ENCODE measurements around the gene TNFSF8.

TNFSF8 gene

DNA sequence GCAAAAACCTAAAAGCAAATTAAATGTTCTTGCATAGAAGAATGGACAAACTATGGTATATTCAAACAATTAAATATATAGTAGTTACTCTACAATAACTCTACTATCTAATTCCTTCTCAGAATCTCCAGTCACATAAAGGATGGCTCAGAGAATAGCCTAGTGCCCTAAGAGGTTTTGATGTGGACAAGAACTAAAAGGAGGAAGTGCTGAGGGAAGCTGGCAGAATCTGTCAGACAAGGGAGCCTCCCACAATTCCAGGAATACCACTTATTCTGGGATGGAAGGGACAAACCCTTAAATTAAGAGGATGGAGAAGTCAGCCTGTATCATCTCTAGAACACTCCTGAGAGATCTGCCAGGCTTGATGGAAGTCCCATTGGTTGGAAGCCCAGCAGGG, 30.4 kb downstream of the TNFSF8 start:
- H3K4me3 ChIP-seq (ENCODE audit: low read depth, low read length, poor library complexity, severe bottlenecking) = no peak overlapping the region
- no peak overlapping the region for H3K27ac ChIP-seq (ENCODE audit: low read depth, low read length, poor library complexity, severe bottlenecking)
- H3K27me3 ChIP-seq (ENCODE audit: insufficient read depth, low read length) = no peaks in the 10 kb centered on the region
- H3F3A ChIP-seq (ENCODE audit: insufficient read depth, low read length) = no peaks in the 10 kb centered on the region
- H3K4me1 ChIP-seq (ENCODE audit: insufficient read depth, low read length, severe bottlenecking) = peaks cover 18% of the 10 kb centered on the region
- no peak overlapping the region for H3K9ac ChIP-seq (ENCODE audit: low read length)
- TF ChIP-seq, protein P1, sequence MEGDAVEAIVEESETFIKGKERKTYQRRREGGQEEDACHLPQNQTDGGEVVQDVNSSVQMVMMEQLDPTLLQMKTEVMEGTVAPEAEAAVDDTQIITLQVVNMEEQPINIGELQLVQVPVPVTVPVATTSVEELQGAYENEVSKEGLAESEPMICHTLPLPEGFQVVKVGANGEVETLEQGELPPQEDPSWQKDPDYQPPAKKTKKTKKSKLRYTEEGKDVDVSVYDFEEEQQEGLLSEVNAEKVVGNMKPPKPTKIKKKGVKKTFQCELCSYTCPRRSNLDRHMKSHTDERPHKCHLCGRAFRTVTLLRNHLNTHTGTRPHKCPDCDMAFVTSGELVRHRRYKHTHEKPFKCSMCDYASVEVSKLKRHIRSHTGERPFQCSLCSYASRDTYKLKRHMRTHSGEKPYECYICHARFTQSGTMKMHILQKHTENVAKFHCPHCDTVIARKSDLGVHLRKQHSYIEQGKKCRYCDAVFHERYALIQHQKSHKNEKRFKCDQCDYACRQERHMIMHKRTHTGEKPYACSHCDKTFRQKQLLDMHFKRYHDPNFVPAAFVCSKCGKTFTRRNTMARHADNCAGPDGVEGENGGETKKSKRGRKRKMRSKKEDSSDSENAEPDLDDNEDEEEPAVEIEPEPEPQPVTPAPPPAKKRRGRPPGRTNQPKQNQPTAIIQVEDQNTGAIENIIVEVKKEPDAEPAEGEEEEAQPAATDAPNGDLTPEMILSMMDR (IDR thresholded peaks at IDR 0.05; ENCODE audit: low read length) = no peak
- TF ChIP-seq EZH2 (IDR thresholded peaks at IDR 0.05; ENCODE audit: borderline replicate concordance, low read length) = no peak
- H3K9me3 ChIP-seq (ENCODE audit: low read length) = no peaks in the 10 kb centered on the region
- H3K79me2 ChIP-seq (ENCODE audit: insufficient read depth, low read length) = no peaks in the 10 kb centered on the region
- no peaks in the 10 kb centered on the region for H3K9me2 ChIP-seq (ENCODE audit: low read depth, low read length)
- H3K4me2 ChIP-seq (ENCODE audit: low read length) = no peak overlapping the region
- no peak overlapping the region for H2AFZ ChIP-seq (ENCODE audit: low read length)
- H3K36me3 ChIP-seq (ENCODE audit: insufficient read depth, low read length) = peaks cover 39% of the 10 kb centered on the region
- H4K20me1 ChIP-seq (ENCODE audit: insufficient read depth, low read length) = no peaks in the 10 kb centered on the region

DNA sequence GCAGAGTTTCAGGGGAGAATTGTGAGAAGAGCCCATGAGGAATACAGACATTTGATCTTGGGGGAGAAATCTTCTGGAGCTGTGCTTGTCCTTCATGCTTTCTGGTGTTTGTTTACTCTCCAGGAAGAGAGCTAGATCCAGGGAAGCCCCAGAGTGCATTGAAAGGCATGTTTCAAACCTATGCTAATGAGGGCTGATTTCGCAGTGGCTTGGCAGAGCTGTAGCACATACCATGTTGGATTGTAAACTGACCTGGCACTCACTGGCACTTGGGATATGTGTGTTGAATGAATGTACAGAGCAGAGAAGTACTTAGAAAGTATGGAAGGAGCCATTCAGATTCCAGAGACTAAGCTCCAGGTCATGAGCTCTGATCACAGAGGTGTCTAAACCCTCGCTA, 30.9 kb downstream of the TNFSF8 start:
- peaks cover 16% of the 10 kb centered on the region for H3K4me1 ChIP-seq (ENCODE audit: insufficient read depth, low read length, severe bottlenecking)
- no peaks in the 10 kb centered on the region for H3F3A ChIP-seq (ENCODE audit: insufficient read depth, low read length)
- no peak for TF ChIP-seq EZH2 (IDR thresholded peaks at IDR 0.05; ENCODE audit: borderline replicate concordance, low read length)
- TF ChIP-seq, protein P1 (IDR thresholded peaks at IDR 0.05; ENCODE audit: low read length) = no peak
- no peak overlapping the region for H3K4me3 ChIP-seq (ENCODE audit: low read depth, low read length, poor library complexity, severe bottlenecking)
- no peak overlapping the region for H3K4me2 ChIP-seq (ENCODE audit: low read length)
- no peaks in the 10 kb centered on the region for H4K20me1 ChIP-seq (ENCODE audit: insufficient read depth, low read length)
- peaks cover 35% of the 10 kb centered on the region for H3K36me3 ChIP-seq (ENCODE audit: insufficient read depth, low read length)
- H3K9me2 ChIP-seq (ENCODE audit: low read depth, low read length) = no peaks in the 10 kb centered on the region
- H3K27ac ChIP-seq (ENCODE audit: low read depth, low read length, poor library complexity, severe bottlenecking) = no peak overlapping the region
- H3K79me2 ChIP-seq (ENCODE audit: insufficient read depth, low read length) = no peaks in the 10 kb centered on the region
- H3K9ac ChIP-seq (ENCODE audit: low read length) = no peak overlapping the region
- no peaks in the 10 kb centered on the region for H3K27me3 ChIP-seq (ENCODE audit: insufficient read depth, low read length)
- H3K9me3 ChIP-seq (ENCODE audit: low read length) = no peaks in the 10 kb centered on the region
- no peak overlapping the region for H2AFZ ChIP-seq (ENCODE audit: low read length)

GRCh38 chr9:114898741-114899140, 31.6 kb downstream of the TNFSF8 start:
- H3F3A ChIP-seq (ENCODE audit: insufficient read depth, low read length) = no peaks in the 10 kb centered on the region
- peaks cover 29% of the 10 kb centered on the region for H3K36me3 ChIP-seq (ENCODE audit: insufficient read depth, low read length)
- H3K9me3 ChIP-seq (ENCODE audit: low read length) = no peaks in the 10 kb centered on the region
- H3K9ac ChIP-seq (ENCODE audit: low read length) = no peak overlapping the region
- no peak for TF ChIP-seq EZH2 (IDR thresholded peaks at IDR 0.05; ENCODE audit: borderline replicate concordance, low read length)
- TF ChIP-seq, protein P1 (IDR thresholded peaks at IDR 0.05; ENCODE audit: low read length) = no peak
- no peaks in the 10 kb centered on the region for H4K20me1 ChIP-seq (ENCODE audit: insufficient read depth, low read length)
- H3K4me2 ChIP-seq (ENCODE audit: low read length) = no peak overlapping the region
- H3K4me3 ChIP-seq (ENCODE audit: low read depth, low read length, poor library complexity, severe bottlenecking) = no peak overlapping the region
- H3K27me3 ChIP-seq (ENCODE audit: insufficient read depth, low read length) = no peaks in the 10 kb centered on the region
- no peaks in the 10 kb centered on the region for H3K9me2 ChIP-seq (ENCODE audit: low read depth, low read length)
- H3K79me2 ChIP-seq (ENCODE audit: insufficient read depth, low read length) = no peaks in the 10 kb centered on the region
- H3K4me1 ChIP-seq (ENCODE audit: insufficient read depth, low read length, severe bottlenecking) = peaks cover 21% of the 10 kb centered on the region
- H3K27ac ChIP-seq (ENCODE audit: low read depth, low read length, poor library complexity, severe bottlenecking) = no peak overlapping the region
- no peak overlapping the region for H2AFZ ChIP-seq (ENCODE audit: low read length)

All from OCI-LY1 (cell line).